NCI-H2029 treated with DMSO at 0.1 percent for 48 hours (cell line): Measurements from ENCODE around the gene LMTK3.

Experiments
- DNase-seq: peaks from one replicate; lab custom pipeline; 2025; lab: John Stamatoyannopoulos, UW

Gene LMTK3

DNA sequence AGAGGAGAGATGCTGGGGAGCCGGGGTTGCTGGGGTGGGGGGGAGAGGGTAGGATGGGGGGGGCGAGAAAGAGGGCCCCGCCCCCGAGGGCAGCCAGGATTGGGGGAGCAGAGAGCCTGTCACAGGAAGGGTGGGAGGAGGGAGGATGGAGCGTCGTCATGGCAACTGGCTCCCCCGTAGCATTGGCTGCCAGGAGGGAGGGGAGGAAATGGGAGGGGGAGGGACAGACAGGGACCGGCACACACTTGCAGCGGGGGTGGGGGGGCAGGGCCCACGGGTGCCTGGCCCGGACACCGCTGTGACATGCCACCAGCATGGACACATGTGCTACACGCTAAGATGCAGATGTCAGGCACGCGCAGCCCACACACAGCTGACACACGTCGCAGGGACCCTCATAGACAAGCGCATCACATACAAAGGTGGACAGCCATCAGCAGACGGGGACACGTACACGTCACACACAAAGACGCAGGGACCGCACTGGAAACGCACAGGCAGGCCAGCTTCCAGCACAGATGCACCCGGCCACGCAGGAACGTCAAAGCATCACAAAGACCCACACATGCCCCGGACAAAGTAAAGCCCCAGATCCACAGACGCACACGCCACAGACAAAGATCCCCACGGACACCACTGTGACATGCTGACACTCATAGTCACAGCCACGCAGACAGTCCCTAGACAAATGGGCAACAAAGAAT lies at the start of gene LMTK3:
Gene LMTK3 (minus strand): TSS at position 36 of the 704 bp plus-strand sequence. CDS start 259 bp downstream, outside the sequence.
- no peak for DNase-seq

GRCh38 chr19:48561412-48561811 lies 49.8 kb upstream of the LMTK3 start:
- no peak for DNase-seq

GRCh38 chr19:48560095-48560530 lies 48.5 kb upstream of the LMTK3 start:
- no peak for DNase-seq

GRCh38 chr19:48558018-48558684 lies 46.5 kb upstream of the LMTK3 start:
- no peak for DNase-seq

- no peak for DNase-seq
These were observed 45.2 kb upstream of the LMTK3 start for GRCh38 chr19:48556825-48557224.

DNA sequence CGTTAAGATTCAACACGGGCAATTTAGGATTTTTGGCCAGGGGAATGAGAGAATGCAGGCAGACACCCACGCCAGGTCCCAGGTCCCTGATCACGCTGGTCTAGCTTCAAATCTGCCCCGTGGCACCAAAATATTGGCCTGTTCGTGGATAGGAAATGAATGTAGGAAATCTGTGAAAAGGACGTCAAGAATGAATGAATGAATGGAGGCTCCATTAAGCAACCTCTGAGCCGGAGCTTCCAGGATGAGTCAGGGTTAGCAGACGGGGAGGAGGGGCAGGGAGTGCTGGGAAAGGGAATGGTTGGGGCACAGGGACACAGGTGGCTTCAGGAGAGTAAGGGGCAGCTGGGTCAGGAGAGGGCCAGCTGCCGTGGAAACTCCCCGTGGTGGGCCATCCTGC lies 44.5 kb upstream of the LMTK3 start:
- no peak for DNase-seq

DNA sequence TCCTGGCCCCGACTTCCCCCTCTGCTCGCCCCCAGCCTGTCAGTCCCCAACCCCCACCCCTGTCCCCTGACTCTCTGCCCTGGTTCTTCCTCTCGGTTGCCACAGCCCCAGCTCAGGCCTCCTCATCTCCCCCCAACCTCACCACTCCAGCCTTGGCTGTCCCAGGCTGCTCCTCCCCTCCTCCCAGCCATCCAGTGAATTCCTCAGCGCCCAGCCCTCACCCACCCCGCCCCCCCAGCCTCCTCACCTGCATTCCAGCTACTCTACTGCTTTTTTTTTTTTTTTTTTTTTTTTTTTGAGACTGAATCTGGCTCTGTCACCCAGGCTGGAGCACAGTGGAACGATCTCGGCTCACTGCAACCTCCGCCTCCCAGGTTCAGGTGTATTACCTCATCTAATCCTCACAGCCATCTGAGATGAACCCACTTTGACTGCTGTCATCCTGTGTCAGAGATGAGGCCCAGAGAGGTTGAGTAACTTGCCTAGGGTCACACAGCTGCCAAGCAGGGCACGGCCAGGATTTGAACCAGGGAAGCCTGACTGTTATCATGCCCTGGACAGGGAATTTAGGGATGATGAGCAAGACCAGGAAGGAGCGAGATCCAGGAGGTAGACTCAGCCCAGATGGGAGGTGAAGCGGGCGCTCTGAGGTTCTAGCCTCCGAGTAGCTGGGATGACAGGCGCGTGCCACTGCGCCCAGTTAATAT lies 42.9 kb upstream of the LMTK3 start:
- no peak for DNase-seq

DNA sequence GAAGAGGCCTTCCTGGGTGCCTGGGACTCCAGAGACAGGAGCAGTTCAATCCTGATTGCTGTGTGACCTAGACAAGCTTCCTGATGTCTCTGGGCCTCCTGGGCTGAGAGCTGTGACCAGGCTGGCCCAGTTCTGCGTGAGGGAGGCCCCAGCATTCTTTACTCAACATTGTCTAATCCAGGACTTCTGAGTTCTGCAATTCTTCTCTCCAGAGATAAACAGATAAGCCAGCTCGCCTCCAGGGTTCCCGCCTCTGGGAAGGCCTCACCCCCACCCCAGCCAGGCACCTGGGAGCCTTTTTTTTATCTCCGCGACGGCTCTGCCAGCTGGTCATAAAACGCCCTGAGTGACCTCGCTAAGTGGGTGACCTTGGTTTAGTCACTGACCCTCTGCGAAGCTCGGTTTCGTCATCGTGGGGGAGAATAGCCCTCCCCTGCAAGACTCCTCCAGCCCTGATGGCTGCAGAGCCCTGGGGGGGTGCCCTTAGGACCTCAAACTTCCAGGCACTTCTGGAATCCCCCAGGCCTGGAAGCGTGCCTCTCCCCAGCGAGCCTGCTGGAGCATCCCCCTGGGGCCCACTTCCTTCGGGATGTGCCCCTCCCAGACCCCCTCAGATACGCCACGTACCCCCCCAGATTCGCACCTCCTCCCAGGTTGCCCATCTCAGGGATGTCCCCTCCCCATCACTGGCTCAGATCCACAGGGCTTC lies 42.2 kb upstream of the LMTK3 start:
- DNase-seq: no peak

GRCh38 chr19:48552406-48553322 lies 41.0 kb upstream of the LMTK3 start:
- no peak for DNase-seq

DNA sequence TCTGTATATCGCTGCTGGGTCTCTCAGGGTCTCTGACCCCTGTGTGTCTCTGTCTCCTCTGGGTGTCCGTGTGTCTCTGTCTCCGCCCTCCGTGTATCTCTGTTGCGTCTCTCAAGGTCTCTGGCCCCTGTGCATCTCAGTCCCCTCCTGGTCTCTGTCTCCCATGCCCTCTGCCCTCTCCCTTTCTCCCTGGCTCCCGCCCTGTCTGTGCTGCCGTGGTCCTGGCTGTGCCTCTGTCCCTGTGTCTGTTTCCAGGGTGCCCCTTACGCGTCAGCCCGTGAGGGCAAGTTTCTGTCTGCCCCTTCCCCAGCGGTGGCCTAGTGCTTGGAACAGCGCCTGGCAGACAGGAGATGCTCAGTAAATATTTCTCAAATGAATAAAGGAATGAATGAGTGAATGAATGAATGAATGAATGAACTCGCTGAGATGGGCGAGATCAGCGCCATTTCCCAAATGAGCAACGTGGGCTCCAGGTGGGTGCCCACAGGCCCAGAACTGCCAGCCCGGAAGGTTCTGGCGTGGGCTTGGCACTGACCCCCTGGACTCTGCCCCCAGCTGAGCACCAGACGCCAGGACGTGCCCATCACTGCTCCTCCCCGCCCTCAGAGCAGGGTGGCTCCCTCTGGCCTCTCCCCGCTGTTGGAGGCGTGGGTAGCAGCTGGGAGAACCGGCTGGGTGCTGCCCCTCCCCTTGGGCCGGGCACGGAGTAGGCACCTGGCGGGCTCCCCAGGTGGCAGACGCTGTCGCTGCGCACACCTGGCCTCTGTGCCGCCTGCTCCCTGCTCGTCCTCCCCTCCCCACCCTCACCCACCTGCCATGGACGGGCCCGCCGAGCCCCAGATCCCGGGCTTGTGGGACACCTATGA lies 40.0 kb upstream of the LMTK3 start, which contains the start of gene SULT2B1:
Gene SULT2B1 (plus strand): TSS at position 736 of the 866 bp plus-strand sequence. CDS start 81 bp downstream, at position 817.
- peak; percentile 61 for DNase-seq

DNA sequence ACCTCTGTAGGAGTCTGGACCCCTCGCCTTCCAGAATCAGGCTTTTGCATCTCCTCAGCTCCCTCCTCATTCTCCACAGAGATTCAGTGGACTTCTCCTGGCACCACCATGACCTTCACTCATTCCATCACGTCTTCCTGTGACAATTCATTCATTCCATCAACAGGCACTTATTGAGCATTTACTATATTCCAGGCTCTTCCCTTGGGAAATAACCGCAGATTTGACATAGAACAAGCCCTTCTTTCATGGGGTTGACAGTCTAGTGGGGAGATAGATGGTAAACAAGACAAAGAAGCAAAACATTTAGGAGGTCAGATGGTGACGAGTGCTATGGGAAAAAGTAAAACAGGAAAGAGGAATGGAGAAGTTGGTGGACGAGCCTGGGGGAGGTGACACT lies 37.7 kb upstream of the LMTK3 start:
- no peak for DNase-seq

DNA sequence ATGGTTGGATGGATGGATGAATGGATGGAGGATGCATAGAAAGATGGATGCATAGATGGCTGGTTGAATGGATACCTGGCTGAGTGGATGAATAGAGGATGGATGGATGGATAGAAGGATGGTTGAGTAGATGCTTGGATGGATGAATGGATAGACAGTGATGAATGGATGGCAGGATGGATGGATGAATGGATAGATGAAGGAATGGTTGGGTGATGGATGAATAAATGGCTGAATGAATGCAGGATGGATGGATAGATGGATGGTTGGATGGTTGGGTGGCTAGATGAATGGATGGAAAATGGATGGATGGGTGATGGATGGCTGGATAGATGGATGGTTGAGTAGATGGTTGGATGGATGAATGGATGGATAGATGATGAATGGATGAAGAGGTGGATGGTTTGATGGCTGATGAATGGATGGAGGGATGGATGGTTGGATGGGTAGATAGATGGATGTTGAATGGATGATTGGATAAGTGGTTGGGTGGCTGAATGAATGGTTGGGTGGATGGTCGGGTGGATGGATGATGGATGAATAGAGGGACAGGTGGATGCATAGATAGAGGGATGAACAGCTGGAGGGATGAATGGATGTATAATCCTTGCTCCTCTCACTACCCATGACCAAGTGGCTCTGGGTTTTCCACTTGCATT lies 36.7 kb upstream of the LMTK3 start:
- DNase-seq: no peak

DNA sequence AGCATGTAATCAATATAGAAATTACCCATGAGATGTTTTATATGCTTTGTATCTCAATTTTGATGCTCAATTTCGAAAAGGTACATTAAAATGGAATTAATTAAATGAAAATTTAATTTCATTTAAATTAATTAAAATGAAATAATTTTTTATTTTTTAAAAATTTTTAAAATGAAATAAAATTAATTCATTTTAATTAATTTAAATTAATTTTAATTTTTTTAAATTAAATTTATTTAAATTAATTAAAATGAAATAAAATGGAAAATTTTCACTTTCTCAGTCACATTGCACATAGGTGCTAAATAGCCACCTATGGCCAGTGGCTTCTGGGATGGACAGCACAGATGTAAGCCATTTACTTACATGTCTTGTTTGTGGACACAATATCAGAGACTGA lies 36.1 kb upstream of the LMTK3 start:
- DNase-seq: no peak

DNA sequence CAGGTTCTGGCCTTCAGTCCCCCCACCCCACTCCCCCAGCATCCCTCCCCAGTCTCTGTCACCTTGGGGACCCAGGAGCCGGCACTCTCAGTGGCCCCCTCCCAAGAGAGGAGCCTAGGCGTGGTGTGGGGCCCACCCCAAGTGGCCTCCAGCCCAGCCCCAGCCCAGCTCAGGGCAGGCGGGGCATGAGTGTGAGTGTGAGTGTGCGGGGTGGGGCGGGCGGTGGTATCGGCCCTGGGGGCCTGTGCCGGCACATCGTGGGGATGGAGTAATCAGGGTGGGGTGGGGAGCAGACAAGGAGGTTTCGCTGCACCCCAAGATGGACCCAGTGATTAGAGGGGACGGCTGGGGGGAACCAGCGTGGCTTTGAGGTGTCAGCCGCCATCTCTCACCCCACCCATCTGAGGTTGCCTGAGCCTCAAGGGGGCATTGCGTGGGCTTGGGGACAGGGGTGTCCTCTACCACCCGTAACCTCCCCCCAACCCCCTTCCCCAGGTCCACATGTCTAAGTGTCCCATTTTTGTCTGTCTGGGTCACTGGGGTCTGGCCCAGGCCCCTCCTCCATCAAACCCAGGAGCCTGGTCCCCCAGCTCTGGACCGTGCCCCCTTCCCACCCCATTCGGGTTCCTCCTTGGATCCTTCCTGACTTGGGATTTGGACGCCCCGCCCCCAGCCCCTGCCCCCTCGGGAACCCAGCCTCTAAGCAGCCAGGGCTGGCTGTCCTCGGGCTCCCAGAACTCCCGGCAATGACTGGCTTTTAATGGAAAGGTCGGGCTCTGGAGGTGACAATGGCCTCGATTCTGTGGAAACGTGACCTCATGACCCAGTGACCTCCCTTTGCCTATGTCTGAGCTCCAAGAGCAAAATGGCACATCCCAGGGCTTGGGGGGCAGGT lies 33.5 kb upstream of the LMTK3 start:
- DNase-seq: no peak

DNA sequence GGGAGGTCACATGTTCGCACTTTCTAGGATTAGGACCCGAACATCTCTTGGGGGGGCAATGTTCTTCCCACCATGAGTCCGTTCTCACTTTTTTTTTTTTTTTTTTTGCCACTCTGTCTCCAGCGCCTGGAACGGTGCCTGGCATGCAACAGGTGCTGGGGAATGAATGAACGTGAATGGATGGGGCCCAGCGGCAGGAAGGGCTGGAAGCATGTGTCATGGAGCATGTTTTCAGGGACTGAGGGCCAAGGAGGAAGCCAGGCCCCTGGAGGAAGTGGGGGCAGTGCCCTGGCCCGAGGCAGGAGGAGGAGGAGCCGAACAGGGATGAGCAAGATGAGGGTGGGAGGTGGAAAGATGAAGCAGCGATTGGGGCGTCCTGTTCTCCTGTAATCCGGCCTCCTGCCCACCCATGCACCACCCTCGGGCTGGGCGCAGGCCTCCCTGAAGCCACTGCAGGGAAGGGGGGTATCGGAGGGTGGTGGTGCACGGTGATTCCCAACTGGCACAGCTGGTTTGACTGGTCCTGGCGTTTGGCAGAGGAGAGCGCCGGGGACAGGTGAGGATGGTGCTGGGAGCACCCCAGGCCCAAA lies 31.6 kb upstream of the LMTK3 start:
- DNase-seq: peak; percentile 70

DNA sequence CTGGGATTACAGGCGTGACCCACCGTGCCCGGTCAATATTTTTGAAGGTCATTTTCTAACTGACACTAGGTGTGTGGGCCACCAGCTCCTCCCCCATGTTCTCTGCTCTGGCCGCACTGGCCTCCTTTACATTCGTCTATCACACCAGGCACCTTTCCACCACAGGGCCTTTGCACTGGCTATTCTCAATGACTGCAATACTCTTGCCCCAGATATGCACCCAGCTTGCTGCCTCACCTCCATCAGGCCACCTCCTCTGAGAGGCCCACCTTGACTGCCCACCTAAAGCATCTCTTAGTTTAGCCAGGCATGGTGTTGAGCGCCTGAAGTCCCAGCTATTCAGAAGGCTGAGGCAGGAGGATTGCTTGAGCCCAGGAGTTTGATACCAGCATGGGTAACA lies 30.2 kb upstream of the LMTK3 start:
- no peak for DNase-seq

DNA sequence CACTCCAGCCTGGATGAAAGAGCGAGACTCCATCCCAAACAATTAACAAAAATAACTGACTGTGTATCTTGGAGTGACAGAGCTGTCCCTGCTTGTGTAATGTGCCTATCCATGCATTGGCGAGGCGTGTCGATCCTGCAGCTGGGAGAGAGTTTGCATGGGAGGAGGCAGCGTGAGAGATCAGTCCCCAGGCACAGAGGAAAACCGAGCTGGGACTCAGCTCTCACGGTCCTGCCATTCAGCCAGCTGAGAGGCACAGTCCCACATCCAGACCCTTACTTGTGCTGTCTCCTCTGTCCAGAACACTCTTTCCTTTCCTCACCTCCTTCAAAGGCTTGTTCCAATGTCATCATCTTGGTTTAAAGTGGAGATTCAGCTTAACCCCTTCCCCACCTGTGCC lies 28.5 kb upstream of the LMTK3 start:
- no peak for DNase-seq

DNA sequence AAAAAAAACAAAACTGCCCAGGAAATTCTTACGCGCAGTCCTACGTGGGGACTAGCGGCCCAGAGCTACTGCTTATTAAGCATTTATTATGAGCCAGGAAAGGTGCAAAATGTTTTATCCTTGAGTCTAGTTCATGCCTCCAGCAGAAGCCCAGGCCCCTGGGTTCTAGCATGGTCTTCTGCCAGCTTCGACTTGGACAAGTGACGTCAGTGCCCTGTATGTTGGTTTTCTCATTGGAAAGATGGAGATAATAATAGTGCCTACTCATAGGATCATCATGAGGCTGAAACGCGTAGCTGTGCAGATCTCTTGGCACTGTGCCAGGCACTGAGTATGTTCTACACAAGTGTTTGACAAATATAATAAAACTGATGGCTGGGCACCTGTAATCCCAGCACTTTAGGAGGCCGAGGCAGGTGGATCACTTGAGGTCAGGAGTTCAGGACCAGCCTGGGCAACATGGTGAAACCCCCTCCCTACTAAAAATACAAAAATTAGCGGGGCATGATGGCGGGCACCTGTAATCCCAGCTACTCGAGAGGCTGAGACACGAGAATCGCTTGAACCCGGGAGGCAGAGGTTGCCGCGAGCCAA lies 28.0 kb upstream of the LMTK3 start:
- DNase-seq: peak; percentile 94
